ENCODE measurements around the gene ICE1.
A peak's percentile ranks its signal among the peaks of the same experiment; 100 is the strongest.
"Not testable (repeated sequence)": the region's sequence is repeated elsewhere in the genome, so short reads cannot be mapped to it uniquely, and the experiment has no call there.

Gene ICE1

GRCh38 chr5:5421961-5422818 is at the start of gene ICE1:
TSS of gene ICE1 (plus strand) at chr5:5422677. CDS start at chr5:5422916, 239 bp downstream.
- peak; percentile 96 for DNase-seq

- DNase-seq, result no peak
These were observed 49.5 kb upstream of the ICE1 start for GRCh38 chr5:5372930-5373329.

- no peak for DNase-seq
These were observed 49.0 kb upstream of the ICE1 start for GRCh38 chr5:5373351-5373989.

- DNase-seq, result no peak
These were observed 48.3 kb upstream of the ICE1 start for GRCh38 chr5:5374009-5374715.

GRCh38 chr5:5377780-5378179 is 44.7 kb upstream of the ICE1 start:
- no peak for DNase-seq

GRCh38 chr5:5378531-5378930 is 43.9 kb upstream of the ICE1 start:
- DNase-seq, result no peak

- DNase-seq, result no peak
These were observed 42.2 kb upstream of the ICE1 start for GRCh38 chr5:5380298-5380697.

- DNase-seq, result no peak
These were observed 41.1 kb upstream of the ICE1 start for GRCh38 chr5:5381310-5381913.

GRCh38 chr5:5383461-5383860 is 39.0 kb upstream of the ICE1 start:
- no peak for DNase-seq

GRCh38 chr5:5384660-5385330 is 37.7 kb upstream of the ICE1 start:
- DNase-seq, result no peak

- DNase-seq, result no peak
These were observed 37.2 kb upstream of the ICE1 start for GRCh38 chr5:5385331-5385662.

GRCh38 chr5:5386329-5386728 is 36.1 kb upstream of the ICE1 start:
- DNase-seq, result no peak

- DNase-seq, result no peak
These were observed 35.3 kb upstream of the ICE1 start for GRCh38 chr5:5387192-5387591.

- DNase-seq, result no peak
These were observed 34.7 kb upstream of the ICE1 start for GRCh38 chr5:5387777-5388176.

GRCh38 chr5:5390121-5390869 is 32.2 kb upstream of the ICE1 start:
- not testable (repeated sequence) for DNase-seq

GRCh38 chr5:5392504-5392903 is 30.0 kb upstream of the ICE1 start:
- DNase-seq, result not testable (repeated sequence)

- DNase-seq, result not testable (repeated sequence)
These were observed 28.0 kb upstream of the ICE1 start for GRCh38 chr5:5394384-5394986.

GRCh38 chr5:5395093-5395492 is 27.4 kb upstream of the ICE1 start:
- not testable (repeated sequence) for DNase-seq

GRCh38 chr5:5398071-5398470 is 24.4 kb upstream of the ICE1 start:
- no peak for DNase-seq

- DNase-seq, result no peak
These were observed 21.4 kb upstream of the ICE1 start for GRCh38 chr5:5401095-5401494.

GRCh38 chr5:5403741-5404140 is 18.7 kb upstream of the ICE1 start:
- DNase-seq, result no peak

GRCh38 chr5:5404381-5404780 is 18.1 kb upstream of the ICE1 start:
- no peak for DNase-seq
